Activated CD4-positive, alpha-beta T cell treated with anti-CD3 and anti-CD28 coated beads, Interleukin-2, amount 10 ng/mL, durations not matched to agents 7 days and 5 days (primary cell): Measurements from ENCODE around the gene SGO1. TPM values are rescaled to one million over a fixed set of nuclear protein-coding genes. Genes with fewer than 3 reads are reported as not detected.
A peak's percentile ranks its signal among the peaks of the same experiment; 100 is the strongest.

Source experiments
- CTCF ChIA-PET: fragments of 350-600 bp; sonication (Branson Sonifier 250); formaldehyde crosslinking; loops from one replicate; lab custom pipeline; 2021; ENCODE audit warnings: antibody characterized with exemption; lab: Charles Lee
- POLR2A ChIA-PET: fragments of 350-600 bp; sonication (Branson Sonifier 250); formaldehyde crosslinking; loops from one replicate; lab custom pipeline; 2021; ENCODE audit warnings: antibody characterized with exemption; lab: Charles Lee
- DNase-seq: peaks from one replicate; pipeline ENCODE4 v3.0.0-alpha.2; 2020
- H3K27ac Mint-ChIP-seq: one replicate; pipeline ENCODE4 v1.8.0; 2021; ENCODE audit warnings: mild to moderate bottlenecking, moderate library complexity, mixed read lengths
- H3K27me3 Mint-ChIP-seq: one replicate; pipeline ENCODE4 v1.8.0; 2021; ENCODE audit warnings: mixed read lengths
- H3K36me3 Mint-ChIP-seq: one replicate; pipeline ENCODE4 v1.8.0; 2021; ENCODE audit warnings: low read depth, mixed read lengths
- H3K4me1 Mint-ChIP-seq: one replicate; pipeline ENCODE4 v1.8.0; 2021; ENCODE audit warnings: mixed read lengths
- H3K4me3 Mint-ChIP-seq: one replicate; pipeline ENCODE4 v1.8.0; 2021; ENCODE audit warnings: mild to moderate bottlenecking, moderate library complexity, mixed read lengths
- H3K9me3 Mint-ChIP-seq: one replicate; pipeline ENCODE4 v1.8.0; 2021; ENCODE audit warnings: mixed read lengths
- total RNA-seq, 2 experiments: library from RNA; stranded (reverse); gene quantifications; one replicate each; pipeline ENCODE4 v1.2.3, GENCODE V29; 2021

The SGO1 gene
- total RNA-seq, 2 experiments from 2014 or later: 35.6 to 42.4 TPM

DNA sequence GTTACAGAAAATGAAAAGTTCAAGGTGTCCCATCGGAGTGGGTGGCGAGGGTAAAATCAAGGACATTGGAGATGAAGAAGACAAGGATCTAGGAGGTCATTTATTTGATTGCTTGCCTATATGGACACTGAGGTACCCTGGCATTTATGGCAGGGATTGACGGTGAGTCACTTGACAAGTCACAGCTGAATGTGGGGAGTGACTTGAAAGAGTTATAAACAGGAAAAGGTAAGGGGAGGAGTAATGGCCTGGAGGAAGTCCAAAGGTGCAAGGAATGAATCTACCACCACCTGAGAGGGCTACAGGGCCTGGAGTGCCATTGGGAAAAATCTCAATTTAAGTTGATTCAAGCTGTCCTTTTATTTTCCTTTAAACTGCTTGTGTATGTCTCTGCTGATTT lies 11.8 kb upstream of the SGO1 start:
- Mint-ChIP-seq H3K4me1 (peaks cover 6% of the 10 kb centered on the region), H3K9me3 (no peaks in the 10 kb centered on the region), H3K27ac (no peak overlapping the region), H3K27me3 (no peaks in the 10 kb centered on the region), H3K36me3 (no peaks in the 10 kb centered on the region), H3K4me3 (no peak overlapping the region)
- ChIA-PET POLR2A (no interaction called here), CTCF (interaction anchor here (0.9 kb wide), 1 partner anchor 38 kb away, joined by 3 read pairs; no protein-coding TSS in a partner anchor)
- no peak for DNase-seq

DNA sequence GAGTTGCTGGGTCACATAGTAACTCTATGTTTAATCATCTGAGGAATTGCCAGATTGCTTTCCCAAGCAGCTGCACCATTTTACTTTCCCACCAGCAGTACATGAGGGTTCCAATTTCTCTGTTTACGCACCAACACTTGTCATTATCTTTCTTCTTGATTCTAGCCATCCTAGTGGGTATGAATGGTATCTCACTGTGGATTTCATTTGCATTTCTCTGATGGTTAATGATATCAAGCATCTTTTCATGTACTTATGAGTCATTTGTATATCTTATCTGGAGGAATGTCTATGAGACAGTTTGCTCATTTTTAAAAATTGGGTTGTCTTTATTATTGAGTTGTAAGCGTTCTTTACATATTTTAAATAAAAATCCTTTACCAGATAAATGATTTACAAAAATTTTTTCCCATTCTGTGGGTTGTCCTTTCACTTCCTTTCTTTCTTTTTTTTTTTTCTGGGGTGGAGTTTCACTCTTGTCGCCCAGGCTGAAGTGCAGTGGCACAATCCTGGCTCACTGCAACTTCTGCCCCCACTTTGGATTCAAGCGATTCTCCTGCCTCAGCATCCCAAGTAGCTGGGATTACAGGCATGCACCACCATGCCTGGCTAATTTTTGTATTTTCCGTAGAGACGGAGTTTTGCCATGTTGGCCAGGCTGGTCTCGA lies 8.9 kb upstream of the SGO1 start:
- H3K36me3 Mint-ChIP-seq: no peaks in the 10 kb centered on the region
- H3K27me3 Mint-ChIP-seq: no peaks in the 10 kb centered on the region
- H3K4me3 Mint-ChIP-seq: no peak overlapping the region
- no peak overlapping the region for H3K27ac Mint-ChIP-seq
- H3K9me3 Mint-ChIP-seq: no peaks in the 10 kb centered on the region
- POLR2A ChIA-PET: no interaction called here
- H3K4me1 Mint-ChIP-seq: peaks cover 6% of the 10 kb centered on the region
- CTCF ChIA-PET: interaction anchor here (3.2 kb wide), 1 partner anchor 10 kb away, joined by 12 read pairs; the partner anchor contains the start of gene SGO1
- DNase-seq: no peak

DNA sequence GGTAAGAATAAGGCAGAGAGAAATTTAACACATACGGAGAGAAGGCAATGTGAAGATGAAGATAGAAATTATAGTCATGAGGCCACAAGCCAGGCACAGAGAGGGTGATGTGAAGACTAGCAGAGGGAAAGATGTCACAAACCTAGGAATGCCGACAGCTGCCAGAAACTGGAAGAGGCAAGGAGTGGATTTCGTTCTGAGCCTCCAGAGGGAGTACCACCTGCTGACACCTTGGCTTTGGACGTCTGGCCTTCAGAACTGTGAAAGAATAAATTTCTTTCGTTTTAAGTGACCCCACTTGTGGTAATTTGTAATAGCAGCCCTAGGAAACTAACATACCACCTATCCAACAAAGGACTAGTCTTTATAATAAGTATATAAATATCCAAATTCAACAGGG lies 5.0 kb upstream of the SGO1 start:
- Mint-ChIP-seq H3K27ac (no peak overlapping the region), H3K9me3 (no peaks in the 10 kb centered on the region), H3K36me3 (no peaks in the 10 kb centered on the region), H3K4me1 (peaks cover 4% of the 10 kb centered on the region), H3K4me3 (no peak overlapping the region), H3K27me3 (no peaks in the 10 kb centered on the region)
- ChIA-PET POLR2A (no interaction called here), CTCF (interaction anchor here (0.9 kb wide), 1 partner anchor 21 kb away, joined by 3 read pairs; no protein-coding TSS in a partner anchor)
- DNase-seq: no peak

DNA sequence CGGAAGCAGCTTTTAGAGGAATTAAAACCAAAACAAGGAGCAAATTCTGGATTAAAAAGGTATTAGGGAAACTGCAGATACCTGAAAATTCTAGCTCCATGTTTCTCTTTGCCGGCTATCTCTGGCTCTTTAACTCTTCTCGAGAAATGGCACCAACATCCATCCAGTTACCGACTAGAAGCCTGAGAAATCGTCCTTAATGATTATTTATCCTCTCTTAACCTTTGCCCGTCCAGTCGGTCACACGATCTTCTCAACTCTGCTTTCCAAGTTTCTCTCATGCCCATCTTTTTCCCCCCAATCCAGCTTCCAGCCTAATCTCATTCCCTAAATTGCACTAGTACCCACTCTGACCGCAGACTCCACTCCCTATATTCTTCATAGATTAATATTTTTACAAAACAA lies 596 bp upstream of the SGO1 start:
- H3K27me3 Mint-ChIP-seq: no peaks in the 10 kb centered on the region
- DNase-seq: no peak
- peaks cover 17% of the 10 kb centered on the region for H3K4me1 Mint-ChIP-seq
- H3K27ac Mint-ChIP-seq: no peak overlapping the region
- no peak overlapping the region for H3K4me3 Mint-ChIP-seq
- H3K9me3 Mint-ChIP-seq: no peaks in the 10 kb centered on the region
- H3K36me3 Mint-ChIP-seq: peaks cover 17% of the 10 kb centered on the region
- ChIA-PET POLR2A (interaction anchor here (1.0 kb wide), 1 partner anchor 146 kb away, joined by 3 read pairs; no protein-coding TSS in a partner anchor), CTCF (interaction anchor here (1.3 to 3.4 kb wide), 3 partner anchors 9 to 299 kb away, joined by 3 to 16 read pairs (median 12); partner anchors contain the start of gene KAT2B)

DNA sequence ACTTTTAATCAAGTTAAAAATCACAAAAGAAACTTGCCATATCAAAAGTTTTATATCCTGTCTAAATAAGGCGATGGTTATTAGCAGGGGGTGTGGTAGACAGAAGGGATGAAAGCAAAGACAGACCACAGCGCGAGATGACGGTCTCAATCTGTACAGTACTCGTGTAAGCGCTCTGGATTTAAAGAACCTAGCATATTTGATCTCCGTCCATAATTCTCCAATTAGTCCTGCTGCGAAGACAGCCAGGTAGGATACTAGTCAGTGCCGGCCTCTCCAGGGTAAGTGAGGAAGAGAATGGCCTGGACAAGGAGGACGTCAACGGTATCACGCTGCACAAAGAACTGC lies 701 bp downstream of the SGO1 start:
- Mint-ChIP-seq H3K27me3 (no peaks in the 10 kb centered on the region), H3K36me3 (peaks cover 20% of the 10 kb centered on the region), H3K27ac (no peak overlapping the region), H3K9me3 (no peaks in the 10 kb centered on the region), H3K4me3 (no peak overlapping the region), H3K4me1 (peaks cover 19% of the 10 kb centered on the region)
- DNase-seq: peak; percentile 46
- CTCF ChIA-PET: interaction anchor here (0.6 to 3.4 kb wide), 5 partner anchors 10 to 298 kb away, joined by 3 to 16 read pairs (median 4); partner anchors contain the start of gene KAT2B
- POLR2A ChIA-PET: no interaction called here

DNA sequence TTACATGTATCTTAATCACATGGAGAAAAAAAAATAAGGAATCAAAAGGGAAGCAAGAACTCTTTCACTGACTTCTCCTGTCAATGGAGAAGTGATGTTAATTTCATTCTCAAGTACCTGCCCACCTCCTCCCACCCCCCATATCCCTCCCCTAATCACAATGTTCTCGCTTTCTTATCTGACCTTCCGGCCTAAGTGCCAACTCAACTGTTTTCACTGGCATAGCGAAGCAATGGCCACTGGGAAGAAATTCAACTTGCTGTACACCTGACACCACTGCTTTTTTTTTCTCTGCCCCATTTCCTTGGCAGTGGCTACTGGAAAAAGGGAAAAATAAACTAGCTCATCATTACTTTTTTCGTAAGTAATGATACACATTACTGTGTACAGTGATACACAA lies 3.8 kb downstream of the SGO1 start:
- H3K27me3 Mint-ChIP-seq: no peaks in the 10 kb centered on the region
- no peaks in the 10 kb centered on the region for H3K9me3 Mint-ChIP-seq
- H3K27ac Mint-ChIP-seq: peak overlapping the region; percentile 10
- no peak for DNase-seq
- CTCF ChIA-PET: interaction anchor here (1.4 kb wide), 1 partner anchor 33 kb away, joined by 6 read pairs; no protein-coding TSS in a partner anchor
- H3K4me3 Mint-ChIP-seq: no peak overlapping the region
- H3K36me3 Mint-ChIP-seq: peaks cover 43% of the 10 kb centered on the region
- POLR2A ChIA-PET: no interaction called here
- H3K4me1 Mint-ChIP-seq: peaks cover 30% of the 10 kb centered on the region

DNA sequence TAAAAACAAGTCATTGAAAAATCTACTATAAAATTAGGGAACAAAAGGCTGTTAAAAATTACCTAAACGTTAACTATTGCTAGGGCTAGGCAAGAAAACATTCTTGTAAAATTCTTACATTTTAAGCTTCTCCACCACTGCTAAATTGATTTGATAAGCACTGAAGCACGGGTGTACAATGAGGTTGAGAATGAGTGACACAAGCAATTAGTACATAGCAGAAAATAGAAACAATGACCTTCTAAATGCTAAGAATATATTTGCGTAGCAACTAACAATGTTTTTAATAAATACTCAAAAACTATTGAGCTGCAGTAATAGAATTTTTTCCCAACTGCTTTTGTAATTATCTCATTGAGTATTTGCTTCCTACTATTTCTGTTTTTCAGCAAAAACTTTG lies 4.7 kb downstream of the SGO1 start:
- POLR2A ChIA-PET: no interaction called here
- no peaks in the 10 kb centered on the region for H3K27me3 Mint-ChIP-seq
- H3K4me1 Mint-ChIP-seq: peaks cover 30% of the 10 kb centered on the region
- CTCF ChIA-PET: interaction anchor here (1.0 kb wide), 1 partner anchor 24 kb away, joined by 3 read pairs; no protein-coding TSS in a partner anchor
- peaks cover 48% of the 10 kb centered on the region for H3K36me3 Mint-ChIP-seq
- H3K27ac Mint-ChIP-seq: no peak overlapping the region
- no peaks in the 10 kb centered on the region for H3K9me3 Mint-ChIP-seq
- no peak overlapping the region for H3K4me3 Mint-ChIP-seq
- no peak for DNase-seq

DNA sequence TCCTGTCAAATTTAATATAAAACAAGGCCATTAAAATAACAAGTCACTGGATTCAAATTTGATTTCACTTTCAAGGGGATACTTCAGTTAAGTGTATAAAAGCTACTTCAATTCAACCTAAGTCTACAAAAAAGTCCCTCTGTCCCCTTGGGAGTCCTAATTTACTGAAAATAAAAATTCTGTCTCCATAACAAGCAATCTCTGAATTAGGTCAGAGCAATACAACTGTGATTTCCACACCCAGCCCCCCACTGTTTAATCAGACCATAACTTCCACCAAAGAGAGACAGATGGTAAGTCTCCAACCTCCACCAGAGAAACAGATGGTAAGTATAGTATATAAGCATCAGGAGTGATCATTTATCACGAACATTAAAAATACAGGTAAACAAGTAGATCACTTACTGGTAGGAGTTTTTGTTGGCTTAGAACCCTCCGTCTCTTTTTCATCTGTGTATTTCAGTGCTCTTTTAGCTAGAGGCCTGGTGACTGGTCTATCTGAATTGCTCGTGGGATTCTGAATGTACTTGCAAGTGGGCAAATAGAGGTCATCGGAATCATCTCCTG lies 12.1 kb downstream of the SGO1 start:
- Mint-ChIP-seq H3K27ac (no peak overlapping the region), H3K36me3 (peaks cover 58% of the 10 kb centered on the region), H3K9me3 (no peaks in the 10 kb centered on the region), H3K4me3 (no peak overlapping the region), H3K27me3 (no peaks in the 10 kb centered on the region), H3K4me1 (peaks cover 8% of the 10 kb centered on the region)
- POLR2A ChIA-PET: interaction anchor here (0.6 kb wide), 1 partner anchor 17 kb away, joined by 3 read pairs; no protein-coding TSS in a partner anchor
- CTCF ChIA-PET: no interaction called here
- no peak for DNase-seq

DNA sequence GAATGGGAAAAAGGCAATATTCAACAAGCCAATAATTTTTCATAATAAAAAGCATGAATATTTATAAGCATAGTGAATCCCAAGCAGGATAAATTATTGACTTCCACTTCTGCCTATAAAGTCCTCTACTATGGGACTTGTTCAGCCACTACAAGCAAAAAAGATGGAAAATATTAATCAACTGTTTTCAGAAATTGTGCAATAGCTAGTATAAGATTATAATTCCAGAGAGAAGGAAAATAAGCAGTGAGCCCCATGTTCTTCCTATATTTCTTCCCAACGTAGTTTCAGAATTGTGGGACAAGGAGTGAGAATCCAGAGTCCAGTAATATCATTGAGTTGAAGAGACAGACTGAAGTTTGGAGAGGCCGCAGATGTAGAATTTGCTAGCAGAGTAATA lies 24.3 kb downstream of the SGO1 start:
- CTCF ChIA-PET: interaction anchor here (1.8 kb wide), 1 partner anchor 13 kb away, joined by 4 read pairs; no protein-coding TSS in a partner anchor
- Mint-ChIP-seq H3K36me3 (peaks cover 58% of the 10 kb centered on the region), H3K27me3 (no peaks in the 10 kb centered on the region), H3K27ac (no peak overlapping the region), H3K4me1 (peaks cover 22% of the 10 kb centered on the region), H3K9me3 (no peaks in the 10 kb centered on the region), H3K4me3 (no peak overlapping the region)
- POLR2A ChIA-PET: interaction anchor here (0.6 kb wide), 1 partner anchor 167 kb away, joined by 3 read pairs; no protein-coding TSS in a partner anchor
- DNase-seq: no peak

DNA sequence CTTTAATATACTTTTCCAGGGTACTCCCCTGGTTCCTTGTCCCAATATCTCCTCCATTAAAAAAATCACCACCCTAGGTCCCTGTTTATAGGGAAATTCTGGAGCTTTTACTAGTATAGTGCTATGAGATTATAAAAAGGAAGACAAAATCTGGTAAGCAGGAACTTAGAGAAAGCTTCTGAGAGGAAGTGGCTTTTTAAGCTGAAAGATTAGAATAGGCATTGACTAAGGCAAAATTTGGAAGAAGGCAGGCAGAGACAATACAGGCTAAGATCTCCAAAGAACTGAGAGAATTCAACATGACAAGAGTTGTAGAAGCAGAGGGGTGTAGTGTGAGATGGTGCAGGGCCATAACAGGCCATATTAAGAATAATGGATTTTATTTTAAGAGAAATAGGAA lies 25.8 kb downstream of the SGO1 start:
- POLR2A ChIA-PET: no interaction called here
- H3K27ac Mint-ChIP-seq: peak overlapping the region; percentile 50
- H3K4me3 Mint-ChIP-seq: no peak overlapping the region
- CTCF ChIA-PET: interaction anchor here (0.6 to 1.8 kb wide), 3 partner anchors 9 to 12 kb away, joined by 3 to 4 read pairs (median 3); no protein-coding TSS in a partner anchor
- H3K4me1 Mint-ChIP-seq: peaks cover 19% of the 10 kb centered on the region
- peaks cover 58% of the 10 kb centered on the region for H3K36me3 Mint-ChIP-seq
- no peak for DNase-seq
- no peaks in the 10 kb centered on the region for H3K9me3 Mint-ChIP-seq
- no peaks in the 10 kb centered on the region for H3K27me3 Mint-ChIP-seq

DNA sequence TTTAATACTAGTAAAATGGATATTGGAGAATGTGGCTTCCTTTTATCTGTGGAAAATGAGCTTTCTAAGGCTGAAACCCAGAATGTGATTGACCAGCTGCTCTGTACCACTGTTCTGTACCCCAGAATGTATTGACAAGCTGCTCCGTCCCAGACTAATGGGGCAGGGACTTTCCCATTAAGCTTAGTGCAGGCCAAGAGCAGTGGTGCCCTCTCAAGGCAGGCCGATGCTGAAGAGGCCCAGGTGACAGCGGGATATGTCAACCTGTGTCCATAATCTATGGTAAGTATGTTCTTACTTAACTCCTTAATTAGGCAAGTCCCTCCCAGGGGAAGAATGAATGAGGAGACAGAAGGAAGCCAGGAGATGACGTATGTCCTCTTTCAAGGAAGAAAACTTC lies 31.1 kb downstream of the SGO1 start:
- H3K36me3 Mint-ChIP-seq: peaks cover 66% of the 10 kb centered on the region
- no peak overlapping the region for H3K4me3 Mint-ChIP-seq
- H3K4me1 Mint-ChIP-seq: peaks cover 6% of the 10 kb centered on the region
- DNase-seq: no peak
- H3K9me3 Mint-ChIP-seq: no peaks in the 10 kb centered on the region
- H3K27ac Mint-ChIP-seq: no peak overlapping the region
- ChIA-PET POLR2A (interaction anchor here (0.6 kb wide), 1 partner anchor 10 kb away, joined by 3 read pairs; no protein-coding TSS in a partner anchor), CTCF (interaction anchor here (0.7 to 1.4 kb wide), 2 partner anchors 47 to 84 kb away, joined by 3 to 4 read pairs; no protein-coding TSS in a partner anchor)
- H3K27me3 Mint-ChIP-seq: no peaks in the 10 kb centered on the region

DNA sequence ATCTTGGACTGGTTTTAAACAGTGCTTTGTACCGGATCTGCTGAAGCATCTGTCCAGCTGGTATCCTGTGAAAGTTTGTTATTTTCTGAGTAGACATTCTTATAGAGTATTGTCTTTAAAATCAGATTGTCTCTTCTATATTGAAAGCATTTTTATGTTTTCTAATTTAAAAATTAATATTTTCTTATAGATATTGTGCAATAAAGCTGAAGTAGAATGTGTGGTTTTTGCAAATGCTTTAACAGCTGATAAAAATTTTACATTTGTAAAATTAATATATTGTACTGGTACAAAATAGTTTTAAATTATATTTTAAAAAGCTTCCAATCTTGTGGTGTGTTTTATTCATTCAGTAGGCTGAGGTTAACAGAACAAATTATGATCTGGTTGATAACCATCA lies 31.9 kb downstream of the SGO1 start:
- no peak for DNase-seq
- Mint-ChIP-seq H3K4me3 (no peak overlapping the region), H3K4me1 (peaks cover 3% of the 10 kb centered on the region), H3K9me3 (no peaks in the 10 kb centered on the region), H3K36me3 (peaks cover 68% of the 10 kb centered on the region), H3K27me3 (no peaks in the 10 kb centered on the region), H3K27ac (no peak overlapping the region)
- POLR2A ChIA-PET: interaction anchor here (0.5 to 0.7 kb wide), 2 partner anchors 110 to 172 kb away, joined by 3 to 8 read pairs; no protein-coding TSS in a partner anchor
- CTCF ChIA-PET: interaction anchor here (0.7 kb wide), 1 partner anchor 83 kb away, joined by 3 read pairs; no protein-coding TSS in a partner anchor
